ENCODE results near the gene TCERG1L. TPM values are rescaled to one million over a fixed set of nuclear protein-coding genes. Genes with fewer than 3 reads are reported as not detected.

Gene TCERG1L
- total RNA-seq, 1 experiment from 2014 or later: not detected

GRCh38 chr10:131246775-131247174 is 64.7 kb downstream of the TCERG1L start:
- Histone ChIP-seq H3K79me2 (ENCODE audit: low read depth) (no peaks in the 10 kb centered on the region), H3K9me2 (ENCODE audit: insufficient read depth) (no peaks in the 10 kb centered on the region), H2AFZ (no peak overlapping the region), H4K20me1 (ENCODE audit: insufficient read depth) (no peaks in the 10 kb centered on the region), H3K4me2 (no peak overlapping the region), H3K36me3 (ENCODE audit: low read depth) (no peaks in the 10 kb centered on the region), H3K9me3 (ENCODE audit: insufficient read depth, low read depth) (no peaks in the 10 kb centered on the region), H3K4me3 (no peak overlapping the region), H3F3A (ENCODE audit: insufficient read depth, low read depth) (no peaks in the 10 kb centered on the region), H3K27ac (no peak overlapping the region), H3K4me1 (replicated peaks; ENCODE audit: insufficient read depth) (no peaks in the 10 kb centered on the region), H3K27me3 (ENCODE audit: insufficient read depth, low read depth) (peaks cover 44% of the 10 kb centered on the region)
- intact Hi-C loops (cut with micrococcal nuclease; ENCODE audit: unreplicated experiment): no loop called here
- ChIA-PET CTCF (no interaction called here), POLR2A (ENCODE audit: unreplicated experiment) (no interaction called here)
- TF ChIP-seq, protein P1, sequence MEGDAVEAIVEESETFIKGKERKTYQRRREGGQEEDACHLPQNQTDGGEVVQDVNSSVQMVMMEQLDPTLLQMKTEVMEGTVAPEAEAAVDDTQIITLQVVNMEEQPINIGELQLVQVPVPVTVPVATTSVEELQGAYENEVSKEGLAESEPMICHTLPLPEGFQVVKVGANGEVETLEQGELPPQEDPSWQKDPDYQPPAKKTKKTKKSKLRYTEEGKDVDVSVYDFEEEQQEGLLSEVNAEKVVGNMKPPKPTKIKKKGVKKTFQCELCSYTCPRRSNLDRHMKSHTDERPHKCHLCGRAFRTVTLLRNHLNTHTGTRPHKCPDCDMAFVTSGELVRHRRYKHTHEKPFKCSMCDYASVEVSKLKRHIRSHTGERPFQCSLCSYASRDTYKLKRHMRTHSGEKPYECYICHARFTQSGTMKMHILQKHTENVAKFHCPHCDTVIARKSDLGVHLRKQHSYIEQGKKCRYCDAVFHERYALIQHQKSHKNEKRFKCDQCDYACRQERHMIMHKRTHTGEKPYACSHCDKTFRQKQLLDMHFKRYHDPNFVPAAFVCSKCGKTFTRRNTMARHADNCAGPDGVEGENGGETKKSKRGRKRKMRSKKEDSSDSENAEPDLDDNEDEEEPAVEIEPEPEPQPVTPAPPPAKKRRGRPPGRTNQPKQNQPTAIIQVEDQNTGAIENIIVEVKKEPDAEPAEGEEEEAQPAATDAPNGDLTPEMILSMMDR (conservative IDR thresholded peaks at IDR 0.05): no peak
- TF ChIP-seq EZH2 (IDR thresholded peaks at IDR 0.05; ENCODE audit: low read depth): no peak
- BruUV-seq (replicated peaks): no TSS peak
- DNase-seq: no peak

DNA sequence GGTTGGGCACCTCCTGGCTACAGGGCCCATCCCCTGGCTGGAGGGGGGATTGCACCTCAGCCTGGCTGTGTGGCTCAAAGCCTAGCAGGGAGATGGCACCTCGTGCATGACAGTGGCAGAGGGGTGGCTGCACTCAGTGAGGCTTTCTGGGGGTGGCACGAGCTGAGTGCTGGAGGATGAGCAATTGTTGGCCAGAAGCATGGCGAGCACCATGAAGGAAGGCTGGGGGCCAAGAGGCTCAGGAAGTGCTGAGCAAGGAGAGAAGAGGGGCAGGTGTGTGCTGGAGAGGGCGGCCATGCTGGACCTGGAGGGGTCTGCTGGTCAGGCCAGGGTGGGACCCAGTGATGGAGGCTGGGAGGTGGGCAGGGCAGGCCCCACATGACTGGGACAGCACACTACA is 65.4 kb downstream of the TCERG1L start:
- no peak for DNase-seq
- Histone ChIP-seq H3K27me3 (ENCODE audit: insufficient read depth, low read depth) (peaks cover 42% of the 10 kb centered on the region), H3K9me2 (ENCODE audit: insufficient read depth) (no peaks in the 10 kb centered on the region), H3K4me3 (no peak overlapping the region), H4K20me1 (ENCODE audit: insufficient read depth) (no peaks in the 10 kb centered on the region), H3F3A (ENCODE audit: insufficient read depth, low read depth) (no peaks in the 10 kb centered on the region), H3K4me1 (replicated peaks; ENCODE audit: insufficient read depth) (no peaks in the 10 kb centered on the region), H2AFZ (no peak overlapping the region), H3K79me2 (ENCODE audit: low read depth) (no peaks in the 10 kb centered on the region), H3K4me2 (no peak overlapping the region), H3K9me3 (ENCODE audit: insufficient read depth, low read depth) (no peaks in the 10 kb centered on the region), H3K27ac (no peak overlapping the region), H3K36me3 (ENCODE audit: low read depth) (no peaks in the 10 kb centered on the region)
- intact Hi-C loops (cut with micrococcal nuclease; ENCODE audit: unreplicated experiment): no loop called here
- no TSS peak for BruUV-seq (replicated peaks)
- TF ChIP-seq, protein P1 (conservative IDR thresholded peaks at IDR 0.05): no peak
- no peak for TF ChIP-seq EZH2 (IDR thresholded peaks at IDR 0.05; ENCODE audit: low read depth)
- ChIA-PET CTCF (no interaction called here), POLR2A (ENCODE audit: unreplicated experiment) (no interaction called here)

GRCh38 chr10:131245475-131246059 is 66.0 kb downstream of the TCERG1L start:
- DNase-seq: no peak
- Histone ChIP-seq H3F3A (ENCODE audit: insufficient read depth, low read depth) (no peaks in the 10 kb centered on the region), H3K4me1 (replicated peaks; ENCODE audit: insufficient read depth) (no peaks in the 10 kb centered on the region), H3K27me3 (ENCODE audit: insufficient read depth, low read depth) (peaks cover 44% of the 10 kb centered on the region), H3K79me2 (ENCODE audit: low read depth) (no peaks in the 10 kb centered on the region), H3K4me2 (no peak overlapping the region), H4K20me1 (ENCODE audit: insufficient read depth) (no peaks in the 10 kb centered on the region), H3K9me3 (ENCODE audit: insufficient read depth, low read depth) (no peaks in the 10 kb centered on the region), H3K36me3 (ENCODE audit: low read depth) (no peaks in the 10 kb centered on the region), H3K9me2 (ENCODE audit: insufficient read depth) (no peaks in the 10 kb centered on the region), H3K4me3 (no peak overlapping the region), H2AFZ (no peak overlapping the region), H3K27ac (no peak overlapping the region)
- intact Hi-C loops (cut with micrococcal nuclease; ENCODE audit: unreplicated experiment): no loop called here
- no peak for TF ChIP-seq EZH2 (IDR thresholded peaks at IDR 0.05; ENCODE audit: low read depth)
- TF ChIP-seq, protein P1 (conservative IDR thresholded peaks at IDR 0.05): no peak
- POLR2A ChIA-PET (ENCODE audit: unreplicated experiment): no interaction called here
- no TSS peak for BruUV-seq (replicated peaks)
- CTCF ChIA-PET: no interaction called here

Data from PC-9 (cell line).